DOHH2 (cell line): ENCODE data around the gene FZD1.

ENCODE experiments used
- H3F3A ChIP-seq: fragments of 200-600 bp; sonication (generic), shearing (Covaris generic); 2 replicates; pipeline ENCODE4 v1.6.0; 2016; ENCODE audit warnings: antibody characterized with exemption, mild to moderate bottlenecking; ENCODE audit not compliant: control insufficient read depth, insufficient read depth
- H3K27ac ChIP-seq: fragments of 200-600 bp; sonication (generic); 2 replicates; pipeline ENCODE4 v1.5.1; 2014; ENCODE audit warnings: low read depth, mild to moderate bottlenecking, low read length, moderate library complexity
- H3K27me3 ChIP-seq: fragments of 200-600 bp; sonication (generic); 2 replicates; pipeline ENCODE4 v1.6.1; 2014; ENCODE audit warnings: mild to moderate bottlenecking, low read length, mixed read lengths; ENCODE audit not compliant: control insufficient read depth
- H3K36me3 ChIP-seq: fragments of 200-600 bp; sonication (generic); 2 replicates; pipeline ENCODE4 v1.6.1; 2014; ENCODE audit warnings: mild to moderate bottlenecking, low read length, moderate library complexity, mixed read lengths; ENCODE audit not compliant: control insufficient read depth
- H3K4me1 ChIP-seq: fragments of 200-600 bp; sonication (generic); 2 replicates; pipeline ENCODE4 v1.6.1; 2014; ENCODE audit warnings: mild to moderate bottlenecking, low read length, mixed read lengths; ENCODE audit not compliant: control insufficient read depth
- H3K4me2 ChIP-seq: fragments of 200-600 bp; sonication (generic); 2 replicates; pipeline ENCODE4 v1.6.0; 2014; ENCODE audit warnings: mild to moderate bottlenecking, low read length, moderate library complexity
- H3K4me3 ChIP-seq: fragments of 200-600 bp; sonication (generic); 2 replicates; pipeline ENCODE4 v1.5.1; 2014; ENCODE audit warnings: mild to moderate bottlenecking, low read length, mixed read lengths
- H3K79me2 ChIP-seq: fragments of 200-600 bp; sonication (generic); 2 replicates; pipeline ENCODE4 v1.6.1; 2014; ENCODE audit warnings: mild to moderate bottlenecking, low read length, mixed read lengths; ENCODE audit not compliant: control insufficient read depth
- H3K9me2 ChIP-seq: fragments of 200-600 bp; sonication (generic); replicated peaks from 2 replicates; pipeline ENCODE4 v1.6.1; 2014; ENCODE audit warnings: mild to moderate bottlenecking, low read length, mixed read lengths; ENCODE audit not compliant: control insufficient read depth
- H3K9me3 ChIP-seq: fragments of 200-600 bp; sonication (generic); 2 replicates; pipeline ENCODE4 v1.6.1; 2014; ENCODE audit warnings: antibody characterized with exemption, low read length, mixed read lengths; ENCODE audit not compliant: control insufficient read depth, insufficient read depth
- H4K20me1 ChIP-seq: fragments of 200-600 bp; sonication (generic); 2 replicates; pipeline ENCODE4 v1.6.0; 2014; ENCODE audit warnings: low read depth, mild to moderate bottlenecking, antibody characterized with exemption, low read length, moderate library complexity; ENCODE audit not compliant: control insufficient read depth, insufficient read depth
- CTCF ChIP-seq: fragments of 200-600 bp; sonication (generic); IDR thresholded peaks from one replicate; pipeline ENCODE4 v1.5.1; 2014; ENCODE audit warnings: antibody characterized with exemption, mild to moderate bottlenecking, low read depth, low read length; ENCODE audit not compliant: poor library complexity, severe bottlenecking
- EZH2phosphoT487 ChIP-seq: fragments of 200-600 bp; sonication (generic); IDR thresholded peaks from 2 replicates; pipeline ENCODE4 v1.6.1; 2017; ENCODE audit warnings: borderline replicate concordance, mild to moderate bottlenecking, antibody characterized with exemption, low read length, moderate library complexity, mixed read lengths

Gene FZD1

GRCh38 chr7:91291302-91291701, 27.1 kb downstream of the FZD1 start:
- H3K79me2 ChIP-seq = no peaks in the 10 kb centered on the region
- H3K4me2 ChIP-seq = no peak overlapping the region
- H3K9me2 ChIP-seq = no peaks in the 10 kb centered on the region
- H3K27ac ChIP-seq = no peak overlapping the region
- H3K36me3 ChIP-seq = no peaks in the 10 kb centered on the region
- TF ChIP-seq CTCF (no peak), EZH2phosphoT487 (no peak)
- no peak overlapping the region for H3K4me3 ChIP-seq
- no peaks in the 10 kb centered on the region for H4K20me1 ChIP-seq
- no peaks in the 10 kb centered on the region for H3K27me3 ChIP-seq
- no peaks in the 10 kb centered on the region for H3K4me1 ChIP-seq
- no peaks in the 10 kb centered on the region for H3F3A ChIP-seq
- H3K9me3 ChIP-seq = no peaks in the 10 kb centered on the region

- no peak overlapping the region for H3K4me2 ChIP-seq
- no peaks in the 10 kb centered on the region for H4K20me1 ChIP-seq
- no peak overlapping the region for H3K4me3 ChIP-seq
- no peaks in the 10 kb centered on the region for H3K79me2 ChIP-seq
- H3K9me2 ChIP-seq = no peaks in the 10 kb centered on the region
- TF ChIP-seq EZH2phosphoT487 = no peak
- TF ChIP-seq CTCF = no peak
- H3K4me1 ChIP-seq = no peaks in the 10 kb centered on the region
- H3K9me3 ChIP-seq = no peaks in the 10 kb centered on the region
- no peaks in the 10 kb centered on the region for H3K27me3 ChIP-seq
- no peaks in the 10 kb centered on the region for H3K36me3 ChIP-seq
- no peak overlapping the region for H3K27ac ChIP-seq
- H3F3A ChIP-seq = no peaks in the 10 kb centered on the region
These were observed 27.7 kb downstream of the FZD1 start for GRCh38 chr7:91291902-91292301.

- Histone ChIP-seq H3K79me2 (no peaks in the 10 kb centered on the region), H3K4me3 (no peak overlapping the region), H3K27me3 (no peaks in the 10 kb centered on the region), H3F3A (no peaks in the 10 kb centered on the region), H3K27ac (no peak overlapping the region), H3K4me1 (no peaks in the 10 kb centered on the region), H3K4me2 (no peak overlapping the region), H3K36me3 (no peaks in the 10 kb centered on the region), H4K20me1 (no peaks in the 10 kb centered on the region), H3K9me2 (no peaks in the 10 kb centered on the region), H3K9me3 (no peaks in the 10 kb centered on the region)
- TF ChIP-seq CTCF = no peak
- TF ChIP-seq EZH2phosphoT487 = no peak
These were observed 28.3 kb downstream of the FZD1 start for GRCh38 chr7:91292506-91292905.

GRCh38 chr7:91293136-91293535, 28.9 kb downstream of the FZD1 start:
- Histone ChIP-seq H4K20me1 (no peaks in the 10 kb centered on the region), H3F3A (no peaks in the 10 kb centered on the region), H3K9me2 (no peaks in the 10 kb centered on the region), H3K9me3 (no peaks in the 10 kb centered on the region), H3K27me3 (no peaks in the 10 kb centered on the region), H3K27ac (no peak overlapping the region), H3K4me1 (no peaks in the 10 kb centered on the region), H3K4me2 (no peak overlapping the region), H3K79me2 (no peaks in the 10 kb centered on the region), H3K4me3 (no peak overlapping the region), H3K36me3 (no peaks in the 10 kb centered on the region)
- TF ChIP-seq CTCF (no peak), EZH2phosphoT487 (no peak)
